GM18519 (cell line): ENCODE measurements around the gene PSME3.
"Not testable (repeated sequence)": the region's sequence is repeated elsewhere in the genome, so short reads cannot be mapped to it uniquely, and the experiment has no call there.

ENCODE experiments used
- ATAC-seq: cut with Tn5 transposase; IDR thresholded peaks from one replicate; pipeline ENCODE4 v1.9.1; 2021; ENCODE audit warnings: mild to moderate bottlenecking, moderate library complexity; ENCODE audit not compliant: unreplicated experiment, low FRiP score

Gene PSME3

DNA sequence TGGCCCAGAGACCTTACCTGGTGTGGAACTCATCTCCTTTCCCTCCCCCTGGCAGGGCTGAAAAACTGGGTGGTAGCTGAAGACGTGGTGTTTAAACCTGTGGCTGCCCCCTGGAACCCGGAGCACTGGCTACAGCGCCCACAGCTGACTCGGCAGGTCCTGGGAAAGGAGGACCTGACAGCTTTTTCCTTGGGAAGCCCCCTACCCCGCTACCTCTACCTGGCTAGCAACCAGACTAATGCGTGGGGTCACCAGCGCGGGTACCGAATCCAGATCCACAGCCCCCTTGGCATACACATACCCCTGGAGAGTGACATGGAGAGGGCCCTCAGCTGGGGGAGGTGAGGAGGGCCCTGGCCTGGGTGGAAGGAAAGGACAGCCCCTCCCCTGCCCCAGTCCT, 15.8 kb downstream of the PSME3 start:
- no peak for ATAC-seq

DNA sequence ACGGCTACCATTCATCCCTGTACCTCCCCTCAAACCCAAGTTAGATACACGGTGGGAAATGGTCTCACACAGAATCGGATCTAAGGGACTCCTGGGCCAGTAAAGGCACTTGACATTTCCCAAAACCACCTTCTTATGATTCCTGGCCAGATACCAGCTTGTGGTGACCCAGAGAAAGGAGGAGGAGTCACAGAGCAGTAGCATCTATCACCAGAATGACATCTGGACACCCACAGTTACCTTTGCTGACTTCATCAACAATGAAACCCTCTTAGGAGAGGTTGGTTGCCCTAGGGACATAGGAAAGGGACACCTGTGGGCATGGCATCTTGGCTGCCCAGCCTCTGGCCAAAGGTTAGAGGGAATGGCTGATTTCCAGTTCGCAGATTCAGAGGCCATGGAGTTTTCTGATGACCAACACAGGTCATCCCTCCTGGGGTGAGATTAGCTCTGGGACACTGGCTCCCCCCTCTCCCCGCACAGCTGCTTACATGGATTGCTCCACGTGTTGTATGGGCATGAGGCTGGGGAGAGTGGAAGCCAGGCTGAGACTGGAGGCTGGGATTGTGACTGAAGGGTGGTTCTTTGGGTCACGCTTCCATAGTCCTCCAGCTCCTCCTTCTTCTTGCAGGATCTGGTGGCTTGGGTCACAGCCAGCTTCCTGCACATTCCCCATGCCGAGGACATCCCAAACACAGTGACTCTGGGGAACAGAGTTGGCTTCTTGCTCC, 16.4 kb downstream of the PSME3 start:
- ATAC-seq: no peak

DNA sequence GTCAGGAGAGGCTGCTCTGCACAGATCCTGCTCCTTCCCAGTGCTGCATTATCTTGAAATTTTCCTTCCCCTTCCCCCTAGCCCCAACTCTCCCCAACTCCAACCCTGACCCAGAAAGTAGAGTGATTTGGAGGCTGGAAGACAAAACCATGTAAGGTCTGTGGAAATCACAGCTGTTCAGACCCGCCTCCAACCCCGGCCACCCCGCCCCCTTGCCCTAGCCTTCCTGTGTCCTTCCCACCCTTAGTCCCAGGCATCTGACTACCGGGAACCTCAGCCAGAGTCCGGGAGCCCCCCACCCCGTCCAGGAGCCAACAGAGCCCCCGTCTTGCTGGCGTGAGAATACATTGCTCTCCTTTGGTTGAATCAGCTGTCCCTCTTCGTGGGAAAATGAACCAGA, 17.8 kb downstream of the PSME3 start, which contains the start of gene AOC3:
Gene AOC3 (plus strand): TSS at position 246 of the 400 bp plus-strand sequence. CDS start 145 bp downstream, at position 391.
- no peak for ATAC-seq

DNA sequence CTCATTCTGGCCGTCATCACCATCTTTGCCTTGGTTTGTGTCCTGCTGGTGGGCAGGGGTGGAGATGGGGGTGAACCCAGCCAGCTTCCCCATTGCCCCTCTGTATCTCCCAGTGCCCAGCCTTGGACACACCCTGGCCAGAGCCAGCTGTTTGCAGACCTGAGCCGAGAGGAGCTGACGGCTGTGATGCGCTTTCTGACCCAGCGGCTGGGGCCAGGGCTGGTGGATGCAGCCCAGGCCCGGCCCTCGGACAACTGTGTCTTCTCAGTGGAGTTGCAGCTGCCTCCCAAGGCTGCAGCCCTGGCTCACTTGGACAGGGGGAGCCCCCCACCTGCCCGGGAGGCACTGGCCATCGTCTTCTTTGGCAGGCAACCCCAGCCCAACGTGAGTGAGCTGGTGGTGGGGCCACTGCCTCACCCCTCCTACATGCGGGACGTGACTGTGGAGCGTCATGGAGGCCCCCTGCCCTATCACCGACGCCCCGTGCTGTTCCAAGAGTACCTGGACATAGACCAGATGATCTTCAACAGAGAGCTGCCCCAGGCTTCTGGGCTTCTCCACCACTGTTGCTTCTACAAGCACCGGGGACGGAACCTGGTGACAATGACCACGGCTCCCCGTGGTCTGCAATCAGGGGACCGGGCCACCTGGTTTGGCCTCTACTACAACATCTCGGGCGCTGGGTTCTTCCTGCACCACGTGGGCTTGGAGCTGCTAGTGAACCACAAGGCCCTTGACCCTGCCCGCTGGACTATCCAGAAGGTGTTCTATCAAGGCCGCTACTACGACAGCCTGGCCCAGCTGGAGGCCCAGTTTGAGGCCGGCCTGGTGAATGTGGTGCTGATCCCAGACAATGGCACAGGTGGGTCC, 18.4 kb downstream of the PSME3 start:
- ATAC-seq: not testable (repeated sequence)

DNA sequence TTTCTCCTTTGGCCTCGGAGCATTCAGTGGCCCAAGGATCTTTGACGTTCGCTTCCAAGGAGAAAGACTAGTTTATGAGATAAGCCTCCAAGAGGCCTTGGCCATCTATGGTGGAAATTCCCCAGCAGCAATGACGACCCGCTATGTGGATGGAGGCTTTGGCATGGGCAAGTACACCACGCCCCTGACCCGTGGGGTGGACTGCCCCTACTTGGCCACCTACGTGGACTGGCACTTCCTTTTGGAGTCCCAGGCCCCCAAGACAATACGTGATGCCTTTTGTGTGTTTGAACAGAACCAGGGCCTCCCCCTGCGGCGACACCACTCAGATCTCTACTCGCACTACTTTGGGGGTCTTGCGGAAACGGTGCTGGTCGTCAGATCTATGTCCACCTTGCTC, 19.2 kb downstream of the PSME3 start:
- ATAC-seq: no peak

DNA sequence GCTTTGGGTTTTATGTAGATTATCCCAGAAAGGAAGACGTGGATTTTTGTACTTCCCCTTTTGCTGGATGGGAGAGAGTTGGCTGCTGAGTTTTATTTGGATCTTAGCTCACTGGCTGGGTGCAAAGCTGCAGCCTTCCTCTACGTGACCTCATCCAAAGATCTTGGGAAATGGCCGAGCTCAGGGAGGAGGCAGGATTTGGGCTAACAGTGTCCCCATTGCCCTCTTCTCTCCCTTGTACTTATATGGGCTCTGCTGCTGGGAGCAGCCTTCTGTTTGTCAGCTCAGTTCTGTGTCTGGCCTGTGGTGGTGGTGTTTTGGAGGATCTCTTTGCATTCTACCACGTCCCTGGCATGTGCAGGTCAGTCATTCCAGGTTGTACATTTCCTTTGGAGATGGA, 19.8 kb downstream of the PSME3 start:
- no peak for ATAC-seq

DNA sequence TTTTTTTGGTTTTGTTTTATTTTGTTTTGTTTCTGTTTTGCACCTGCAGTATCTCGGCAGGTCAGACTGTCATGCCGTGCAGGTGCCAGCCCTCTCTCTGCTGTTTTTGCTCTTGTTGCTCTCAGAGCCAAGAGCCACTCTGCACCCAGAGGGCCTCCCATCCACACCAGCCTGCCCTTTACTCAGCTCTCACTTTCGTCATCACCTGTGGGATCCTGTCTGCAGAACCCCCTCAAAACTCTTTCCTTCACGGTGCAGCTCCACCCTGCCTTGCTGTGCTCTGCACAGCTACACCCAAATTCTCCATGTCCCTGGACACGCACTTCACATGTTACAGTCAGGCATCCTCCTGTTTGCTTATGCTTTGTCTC, 20.4 kb downstream of the PSME3 start:
- no peak for ATAC-seq

DNA sequence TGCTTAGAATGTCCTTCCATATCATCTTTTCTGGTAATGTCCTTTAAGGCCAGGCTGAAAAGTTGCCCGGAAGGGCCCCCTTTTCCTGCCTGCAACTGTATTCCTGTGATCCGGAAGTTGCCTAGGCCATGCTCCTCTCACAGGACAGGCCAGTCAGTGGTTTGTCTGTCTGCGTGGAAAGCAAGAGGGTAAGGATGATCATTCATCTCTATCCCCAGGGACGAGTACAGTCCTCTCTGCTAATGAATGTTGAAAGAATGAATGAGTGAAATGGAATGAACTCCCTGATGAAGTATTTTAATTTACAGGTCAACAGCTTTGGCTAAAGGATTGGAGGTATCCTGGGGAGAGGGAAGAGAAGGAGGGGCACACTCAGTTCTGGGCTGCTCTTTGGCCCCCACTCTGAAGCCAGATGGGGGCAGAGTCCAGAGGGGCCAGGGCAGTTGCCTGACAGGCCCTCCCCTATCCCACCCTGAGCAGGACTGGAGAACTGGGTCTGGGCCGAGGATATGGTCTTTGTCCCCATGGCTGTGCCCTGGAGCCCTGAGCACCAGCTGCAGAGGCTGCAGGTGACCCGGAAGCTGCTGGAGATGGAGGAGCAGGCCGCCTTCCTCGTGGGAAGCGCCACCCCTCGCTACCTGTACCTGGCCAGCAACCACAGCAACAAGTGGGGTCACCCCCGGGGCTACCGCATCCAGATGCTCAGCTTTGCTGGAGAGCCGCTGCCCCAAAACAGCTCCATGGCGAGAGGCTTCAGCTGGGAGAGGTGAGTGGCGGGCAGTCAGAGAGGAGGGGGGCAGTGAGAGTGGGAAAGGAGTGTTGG, 21.0 kb downstream of the PSME3 start:
- no peak for ATAC-seq

DNA sequence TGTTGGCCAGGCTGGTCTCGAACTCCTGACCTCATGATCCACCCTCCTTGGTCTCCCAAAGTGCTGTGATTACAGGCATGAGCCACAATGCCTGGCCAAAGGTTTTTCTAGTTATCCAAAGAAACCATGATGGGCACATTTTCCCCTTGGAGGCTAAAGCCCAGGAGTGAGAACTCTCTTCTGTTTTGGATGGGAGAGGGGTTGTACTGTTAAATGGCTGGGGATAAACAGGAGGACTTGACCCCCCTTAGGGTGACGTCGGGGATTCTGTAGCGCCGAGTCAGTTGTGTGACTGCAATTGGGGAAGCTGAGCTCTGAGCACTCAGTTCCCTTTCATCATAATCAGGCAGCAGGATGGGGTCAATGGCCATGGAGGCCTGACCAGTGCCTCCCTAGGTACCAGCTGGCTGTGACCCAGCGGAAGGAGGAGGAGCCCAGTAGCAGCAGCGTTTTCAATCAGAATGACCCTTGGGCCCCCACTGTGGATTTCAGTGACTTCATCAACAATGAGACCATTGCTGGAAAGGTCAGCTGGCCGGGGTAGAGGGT, 21.9 kb downstream of the PSME3 start:
- no peak for ATAC-seq

DNA sequence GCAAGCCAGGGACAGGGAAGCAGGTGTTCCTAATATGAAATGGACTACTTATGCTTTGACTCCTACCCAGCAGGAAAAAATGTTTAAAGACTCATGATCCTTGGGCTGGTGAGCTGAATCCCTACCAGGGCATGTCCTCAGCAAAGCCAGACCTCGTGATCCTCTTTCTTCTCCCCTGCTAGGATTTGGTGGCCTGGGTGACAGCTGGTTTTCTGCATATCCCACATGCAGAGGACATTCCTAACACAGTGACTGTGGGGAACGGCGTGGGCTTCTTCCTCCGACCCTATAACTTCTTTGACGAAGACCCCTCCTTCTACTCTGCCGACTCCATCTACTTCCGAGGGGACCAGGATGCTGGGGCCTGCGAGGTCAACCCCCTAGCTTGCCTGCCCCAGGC, 22.9 kb downstream of the PSME3 start:
- ATAC-seq: not testable (repeated sequence)

DNA sequence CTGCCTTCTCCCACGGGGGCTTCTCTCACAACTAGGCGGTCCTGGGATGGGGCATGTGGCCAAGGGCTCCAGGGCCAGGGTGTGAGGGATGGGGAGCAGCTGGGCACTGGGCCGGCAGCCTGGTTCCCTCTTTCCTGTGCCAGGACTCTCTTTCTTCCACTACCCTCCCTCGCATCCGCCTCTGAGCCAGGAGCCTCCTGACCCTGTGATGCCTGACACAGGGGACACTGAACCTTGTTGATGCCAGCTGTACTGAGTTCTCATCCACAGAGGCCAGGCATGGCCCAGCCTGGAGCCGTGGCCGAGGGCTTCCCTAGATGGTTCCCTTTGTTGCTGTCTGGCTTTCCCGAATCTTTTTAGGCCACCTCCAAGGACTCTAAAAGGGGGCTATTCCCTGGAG, 23.3 kb downstream of the PSME3 start:
- not testable (repeated sequence) for ATAC-seq

DNA sequence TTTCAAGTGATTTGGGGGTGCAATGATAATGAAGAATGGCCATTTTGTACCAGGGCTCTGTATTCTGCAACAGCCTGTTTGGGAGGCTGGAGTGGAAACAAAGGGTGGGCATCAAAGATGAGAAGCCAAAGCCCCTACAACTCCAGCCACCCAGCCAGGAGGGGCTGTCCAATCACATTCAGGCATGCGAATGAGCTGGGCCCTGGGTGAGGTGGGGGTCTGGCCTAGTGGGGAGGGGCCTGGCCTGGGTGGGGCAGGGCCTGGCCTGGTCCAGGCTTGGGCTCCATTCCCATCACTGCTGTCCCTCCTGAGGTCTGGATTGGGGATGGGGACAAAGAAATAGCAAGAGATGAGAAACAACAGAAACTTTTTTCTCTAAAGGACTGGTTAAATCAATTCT, 24.2 kb downstream of the PSME3 start:
- no peak for ATAC-seq

DNA sequence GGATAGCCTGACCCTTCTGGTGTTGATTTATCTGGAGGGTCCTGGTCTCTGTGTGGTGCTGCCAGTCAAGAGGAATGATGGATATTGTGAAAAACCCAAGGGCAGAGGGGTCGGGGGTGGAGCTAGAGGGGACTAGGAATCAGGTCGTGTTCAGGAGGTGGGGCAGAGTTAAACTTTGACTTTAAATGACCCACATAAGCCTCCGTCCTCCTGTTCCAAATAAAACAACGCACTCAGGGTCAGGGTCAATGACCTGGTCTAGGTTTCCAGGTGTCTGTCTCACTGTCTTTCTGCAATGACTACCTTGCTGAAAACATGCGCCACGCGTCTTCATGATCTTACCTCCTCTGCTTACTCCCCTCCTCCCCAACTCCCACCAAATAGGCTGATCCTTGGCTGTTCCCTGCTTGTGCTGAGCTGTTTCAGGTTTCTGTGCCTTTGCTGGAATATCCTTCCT, 32.5 kb downstream of the PSME3 start:
- ATAC-seq: no peak

DNA sequence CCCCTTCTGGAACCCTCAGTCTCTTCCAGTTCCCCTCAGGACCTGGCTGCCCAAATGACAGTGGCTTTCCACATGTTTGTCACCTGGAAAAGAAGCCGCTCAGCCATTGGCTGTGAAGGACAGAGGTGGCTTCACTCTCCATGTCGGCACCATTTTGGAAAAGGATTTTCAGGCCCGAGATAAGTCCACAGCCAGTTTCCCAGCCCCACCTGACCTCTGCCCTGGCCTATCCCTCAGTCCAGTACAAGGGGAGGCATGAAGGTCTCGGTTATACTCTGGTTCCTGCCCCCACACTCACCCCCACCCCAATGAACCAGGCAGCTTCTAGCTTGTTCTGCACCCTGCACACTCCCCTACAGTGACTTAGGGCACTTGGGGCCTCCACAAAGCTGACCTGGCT, 33.0 kb downstream of the PSME3 start:
- no peak for ATAC-seq

DNA sequence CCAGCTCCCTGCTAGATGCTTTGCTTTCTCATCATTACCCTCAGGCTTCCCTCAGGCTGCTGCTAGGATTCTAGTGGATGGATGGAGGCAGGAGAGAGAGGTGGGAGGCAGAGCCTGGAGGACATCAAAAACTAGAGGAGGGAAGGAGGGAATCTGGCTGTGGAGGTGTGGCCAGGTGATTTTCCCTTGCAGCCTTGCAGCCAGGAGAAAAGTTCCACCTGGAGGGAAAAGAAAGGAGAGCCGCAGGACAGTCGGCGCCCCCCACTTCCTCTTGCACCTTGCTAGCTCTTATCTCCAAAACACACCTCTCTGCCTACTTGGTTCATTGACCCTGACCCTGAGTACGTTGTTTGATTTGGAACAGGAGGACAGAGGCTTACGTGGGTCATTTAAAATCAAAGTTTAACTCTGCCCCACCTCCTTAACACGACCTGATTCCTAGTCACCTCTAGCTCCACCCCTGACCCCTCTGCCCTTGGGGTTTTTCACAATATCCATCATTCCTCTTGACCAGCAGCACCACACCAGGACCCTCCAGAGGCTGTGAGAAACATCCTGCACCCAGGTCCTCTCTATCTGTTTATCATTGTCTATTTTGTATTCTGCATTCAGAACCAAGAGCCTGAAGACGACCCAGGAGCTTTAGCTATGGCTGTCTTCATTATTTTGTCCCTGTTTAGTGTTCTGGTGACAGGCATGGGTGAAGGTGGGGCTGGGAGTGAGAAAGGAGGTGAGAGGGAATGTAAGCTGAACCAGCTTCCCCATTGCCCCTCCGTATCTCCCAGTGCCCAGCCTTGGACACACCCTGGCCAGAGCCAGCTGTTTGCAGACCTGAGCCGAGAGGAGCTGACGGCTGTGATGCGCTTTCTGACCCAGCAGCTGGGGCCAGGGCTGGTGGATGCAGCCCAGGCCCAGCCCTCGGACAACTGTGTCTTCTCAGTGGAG, 33.7 kb downstream of the PSME3 start:
- ATAC-seq: no peak

DNA sequence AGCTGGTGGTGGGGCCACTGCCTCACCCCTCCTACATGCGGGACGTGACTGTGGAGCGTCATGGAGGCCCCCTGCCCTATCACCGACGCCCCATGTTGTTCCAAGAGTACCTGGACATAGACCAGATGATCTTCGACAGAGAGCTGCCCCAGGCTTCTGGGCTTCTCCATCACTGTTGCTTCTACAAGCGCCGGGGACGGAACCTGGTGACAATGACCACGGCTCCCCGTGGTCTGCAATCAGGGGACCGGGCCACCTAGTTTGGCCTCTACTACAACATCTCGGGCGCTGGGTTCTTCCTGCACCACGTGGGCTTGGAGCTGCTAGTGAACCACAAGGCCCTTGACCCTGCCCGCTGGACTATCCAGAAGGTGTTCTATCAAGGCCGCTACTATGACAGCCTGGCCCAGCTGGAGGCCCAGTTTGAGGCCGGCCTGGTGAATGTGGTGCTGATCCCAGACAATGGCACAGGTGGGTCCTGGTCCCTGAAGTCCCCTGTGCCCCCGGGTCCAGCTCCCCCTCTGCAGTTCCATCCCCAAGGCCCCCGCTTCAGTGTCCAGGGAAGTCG, 34.6 kb downstream of the PSME3 start:
- ATAC-seq: not testable (repeated sequence)

DNA sequence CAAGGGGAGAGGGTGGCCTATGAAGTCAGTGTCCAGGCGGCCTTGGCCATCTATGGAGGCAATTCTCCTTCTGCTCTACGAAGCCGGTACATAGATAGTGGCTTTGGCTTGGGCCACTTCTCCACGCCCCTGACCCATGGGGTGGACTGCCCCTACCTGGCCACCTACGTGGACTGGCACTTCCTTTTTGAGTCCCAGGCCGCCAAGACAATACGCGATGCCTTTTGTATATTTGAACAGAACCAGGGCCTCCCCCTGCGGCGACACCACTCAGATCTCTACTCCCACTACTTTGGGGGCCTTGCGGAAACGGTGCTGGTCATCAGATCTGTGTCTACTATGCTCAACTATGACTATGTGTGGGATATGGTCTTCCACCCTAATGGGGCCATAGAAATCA, 35.1 kb downstream of the PSME3 start:
- ATAC-seq: no peak

DNA sequence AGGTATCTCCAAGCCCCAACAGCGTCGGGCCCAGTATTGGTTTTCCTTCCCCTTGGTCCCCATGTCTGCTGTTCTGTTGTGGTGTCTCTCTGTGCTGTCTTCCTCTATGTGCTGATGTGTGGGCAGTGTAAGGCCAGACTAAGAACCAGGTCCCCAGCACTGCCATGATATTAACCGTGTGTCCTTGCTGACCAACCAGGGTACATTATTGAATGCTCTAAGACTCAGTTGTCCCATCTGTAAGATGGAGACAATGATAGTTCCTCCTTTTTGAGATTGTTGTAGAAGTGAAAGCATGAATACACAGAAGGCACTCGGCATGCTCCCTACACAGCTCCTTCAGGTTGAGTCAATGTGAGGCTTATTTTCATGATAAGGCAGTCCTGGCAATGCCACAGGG, 38.5 kb downstream of the PSME3 start:
- ATAC-seq: no peak
